ENCODE results near the gene HOXA6. TPM values are rescaled to one million over a fixed set of nuclear protein-coding genes. Genes with fewer than 3 reads are reported as not detected.

The HOXA6 gene
- total RNA-seq, 1 experiment from 2014 or later = 12.7 TPM

DNA sequence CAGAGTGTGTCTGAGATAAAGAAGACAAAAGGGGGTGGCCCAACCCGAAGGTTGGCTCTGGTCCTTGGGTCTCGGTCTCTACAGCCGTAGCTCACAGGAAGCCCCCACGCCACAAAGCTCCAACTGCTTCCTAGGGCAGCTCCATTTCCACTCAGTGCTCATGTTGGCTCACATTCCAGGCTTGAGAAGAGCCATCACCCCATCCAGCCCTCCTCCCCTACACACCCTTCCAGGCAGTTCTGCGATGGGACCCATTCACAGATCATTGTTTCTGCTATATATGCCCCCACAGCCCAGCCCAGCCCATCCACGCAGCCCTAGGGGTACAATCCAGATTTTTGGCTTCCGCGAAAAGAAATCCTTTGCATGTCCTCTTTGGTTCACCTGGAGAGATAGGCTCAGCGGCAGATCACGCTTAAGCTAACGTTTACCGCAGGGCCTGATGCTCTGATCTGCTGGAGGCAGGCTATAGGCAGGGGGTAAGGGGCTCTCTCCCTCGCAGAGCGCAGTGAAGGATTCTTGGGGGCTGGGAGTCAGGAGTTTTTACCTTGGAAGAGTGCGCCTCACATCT lies 43.7 kb upstream of the HOXA6 start:
- ChIA-PET POLR2A (no interaction called here), CTCF (interaction anchor here (2.2 kb wide), 1 partner anchor 12 kb away, joined by 9 read pairs; no protein-coding TSS in a partner anchor), RAD21 (ENCODE audit: low non-redundant PET in 1 of 2, low total read pairs in 2 of 2, uncharacterized antibody in 2 of 2, unreplicated experiment in 2 of 2) (no interaction called here)
- H3K4me2 ChIP-seq (ENCODE audit: low read length) = no peak overlapping the region
- DNase-seq (ENCODE audit: low read depth, low spot score) = no peak
- H3K27me3 ChIP-seq (ENCODE audit: insufficient read depth, low read length) = no peaks in the 10 kb centered on the region
- no peaks in the 10 kb centered on the region for H4K20me1 ChIP-seq (ENCODE audit: insufficient read depth)
- no peak overlapping the region for H3K27ac ChIP-seq (ENCODE audit: low read depth, low read length)
- H3K36me3 ChIP-seq (ENCODE audit: control insufficient read depth in 1 of 2, insufficient read depth in 2 of 2, low read length in 2 of 2) = no peaks in the 10 kb centered on the region
- TF ChIP-seq SRF (IDR thresholded peaks at IDR 0.05; ENCODE audit: low read depth) = no peak
- TF ChIP-seq, protein P1, sequence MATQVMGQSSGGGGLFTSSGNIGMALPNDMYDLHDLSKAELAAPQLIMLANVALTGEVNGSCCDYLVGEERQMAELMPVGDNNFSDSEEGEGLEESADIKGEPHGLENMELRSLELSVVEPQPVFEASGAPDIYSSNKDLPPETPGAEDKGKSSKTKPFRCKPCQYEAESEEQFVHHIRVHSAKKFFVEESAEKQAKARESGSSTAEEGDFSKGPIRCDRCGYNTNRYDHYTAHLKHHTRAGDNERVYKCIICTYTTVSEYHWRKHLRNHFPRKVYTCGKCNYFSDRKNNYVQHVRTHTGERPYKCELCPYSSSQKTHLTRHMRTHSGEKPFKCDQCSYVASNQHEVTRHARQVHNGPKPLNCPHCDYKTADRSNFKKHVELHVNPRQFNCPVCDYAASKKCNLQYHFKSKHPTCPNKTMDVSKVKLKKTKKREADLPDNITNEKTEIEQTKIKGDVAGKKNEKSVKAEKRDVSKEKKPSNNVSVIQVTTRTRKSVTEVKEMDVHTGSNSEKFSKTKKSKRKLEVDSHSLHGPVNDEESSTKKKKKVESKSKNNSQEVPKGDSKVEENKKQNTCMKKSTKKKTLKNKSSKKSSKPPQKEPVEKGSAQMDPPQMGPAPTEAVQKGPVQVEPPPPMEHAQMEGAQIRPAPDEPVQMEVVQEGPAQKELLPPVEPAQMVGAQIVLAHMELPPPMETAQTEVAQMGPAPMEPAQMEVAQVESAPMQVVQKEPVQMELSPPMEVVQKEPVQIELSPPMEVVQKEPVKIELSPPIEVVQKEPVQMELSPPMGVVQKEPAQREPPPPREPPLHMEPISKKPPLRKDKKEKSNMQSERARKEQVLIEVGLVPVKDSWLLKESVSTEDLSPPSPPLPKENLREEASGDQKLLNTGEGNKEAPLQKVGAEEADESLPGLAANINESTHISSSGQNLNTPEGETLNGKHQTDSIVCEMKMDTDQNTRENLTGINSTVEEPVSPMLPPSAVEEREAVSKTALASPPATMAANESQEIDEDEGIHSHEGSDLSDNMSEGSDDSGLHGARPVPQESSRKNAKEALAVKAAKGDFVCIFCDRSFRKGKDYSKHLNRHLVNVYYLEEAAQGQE (IDR thresholded peaks at IDR 0.05; ENCODE audit: low read depth) = no peak
- TF ChIP-seq EZH2phosphoT487 (IDR thresholded peaks at IDR 0.05; ENCODE audit: borderline replicate concordance) = no peak
- TF ChIP-seq RAD21 (IDR thresholded peaks at IDR 0.05; ENCODE audit: low read depth) = no peak
- TF ChIP-seq POLR2AphosphoS5 (IDR thresholded peaks at IDR 0.05; ENCODE audit: low read depth, low read length) = no peak
- no peak for TF ChIP-seq ELF1 (IDR thresholded peaks at IDR 0.05; ENCODE audit: borderline replicate concordance, low read depth)
- TF ChIP-seq EGR1 (IDR thresholded peaks at IDR 0.05; ENCODE audit: low read depth) = no peak
- TF ChIP-seq, protein P2, sequence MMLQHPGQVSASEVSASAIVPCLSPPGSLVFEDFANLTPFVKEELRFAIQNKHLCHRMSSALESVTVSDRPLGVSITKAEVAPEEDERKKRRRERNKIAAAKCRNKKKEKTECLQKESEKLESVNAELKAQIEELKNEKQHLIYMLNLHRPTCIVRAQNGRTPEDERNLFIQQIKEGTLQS (IDR thresholded peaks at IDR 0.05) = no peak
- no peak for TF ChIP-seq POLR2A (IDR thresholded peaks at IDR 0.05; ENCODE audit: borderline replicate concordance, extremely low read depth, insufficient read depth, insufficient read length)
- TF ChIP-seq, protein P3, sequence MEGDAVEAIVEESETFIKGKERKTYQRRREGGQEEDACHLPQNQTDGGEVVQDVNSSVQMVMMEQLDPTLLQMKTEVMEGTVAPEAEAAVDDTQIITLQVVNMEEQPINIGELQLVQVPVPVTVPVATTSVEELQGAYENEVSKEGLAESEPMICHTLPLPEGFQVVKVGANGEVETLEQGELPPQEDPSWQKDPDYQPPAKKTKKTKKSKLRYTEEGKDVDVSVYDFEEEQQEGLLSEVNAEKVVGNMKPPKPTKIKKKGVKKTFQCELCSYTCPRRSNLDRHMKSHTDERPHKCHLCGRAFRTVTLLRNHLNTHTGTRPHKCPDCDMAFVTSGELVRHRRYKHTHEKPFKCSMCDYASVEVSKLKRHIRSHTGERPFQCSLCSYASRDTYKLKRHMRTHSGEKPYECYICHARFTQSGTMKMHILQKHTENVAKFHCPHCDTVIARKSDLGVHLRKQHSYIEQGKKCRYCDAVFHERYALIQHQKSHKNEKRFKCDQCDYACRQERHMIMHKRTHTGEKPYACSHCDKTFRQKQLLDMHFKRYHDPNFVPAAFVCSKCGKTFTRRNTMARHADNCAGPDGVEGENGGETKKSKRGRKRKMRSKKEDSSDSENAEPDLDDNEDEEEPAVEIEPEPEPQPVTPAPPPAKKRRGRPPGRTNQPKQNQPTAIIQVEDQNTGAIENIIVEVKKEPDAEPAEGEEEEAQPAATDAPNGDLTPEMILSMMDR (IDR thresholded peaks at IDR 0.05 in 2 of 3, conservative IDR thresholded peaks at IDR 0.05 in 1 of 3; ENCODE audit: borderline replicate concordance in 1 of 3, insufficient read depth in 1 of 3, low read depth in 2 of 3, low read length in 2 of 3) = no peak
- no peak for TF ChIP-seq YY1 (IDR thresholded peaks at IDR 0.05; ENCODE audit: extremely low read depth, insufficient replicate concordance, low read depth, low read length)
- no peak for TF ChIP-seq SIN3A (IDR thresholded peaks at IDR 0.05; ENCODE audit: low read depth)
- TF ChIP-seq ZFX (IDR thresholded peaks at IDR 0.05) = no peak
- TF ChIP-seq, protein P4, sequence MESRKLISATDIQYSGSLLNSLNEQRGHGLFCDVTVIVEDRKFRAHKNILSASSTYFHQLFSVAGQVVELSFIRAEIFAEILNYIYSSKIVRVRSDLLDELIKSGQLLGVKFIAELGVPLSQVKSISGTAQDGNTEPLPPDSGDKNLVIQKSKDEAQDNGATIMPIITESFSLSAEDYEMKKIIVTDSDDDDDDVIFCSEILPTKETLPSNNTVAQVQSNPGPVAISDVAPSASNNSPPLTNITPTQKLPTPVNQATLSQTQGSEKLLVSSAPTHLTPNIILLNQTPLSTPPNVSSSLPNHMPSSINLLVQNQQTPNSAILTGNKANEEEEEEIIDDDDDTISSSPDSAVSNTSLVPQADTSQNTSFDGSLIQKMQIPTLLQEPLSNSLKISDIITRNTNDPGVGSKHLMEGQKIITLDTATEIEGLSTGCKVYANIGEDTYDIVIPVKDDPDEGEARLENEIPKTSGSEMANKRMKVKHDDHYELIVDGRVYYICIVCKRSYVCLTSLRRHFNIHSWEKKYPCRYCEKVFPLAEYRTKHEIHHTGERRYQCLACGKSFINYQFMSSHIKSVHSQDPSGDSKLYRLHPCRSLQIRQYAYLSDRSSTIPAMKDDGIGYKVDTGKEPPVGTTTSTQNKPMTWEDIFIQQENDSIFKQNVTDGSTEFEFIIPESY (IDR thresholded peaks at IDR 0.05; ENCODE audit: extremely low read depth, insufficient replicate concordance, low read length) = no peak
- no peak for TF ChIP-seq ZNF274 (IDR thresholded peaks at IDR 0.05; ENCODE audit: low read depth, low read length)
- no peak for TF ChIP-seq CBX3 (IDR thresholded peaks at IDR 0.05; ENCODE audit: low read depth)
- no peak overlapping the region for H2AFZ ChIP-seq (ENCODE audit: low read depth, low read length, poor library complexity, severe bottlenecking)
- H3K9ac ChIP-seq (ENCODE audit: low read length) = no peak overlapping the region
- no peaks in the 10 kb centered on the region for H3K9me3 ChIP-seq (ENCODE audit: control insufficient read depth in 1 of 2, insufficient read depth in 1 of 2, low read depth in 1 of 2, low read length in 2 of 2)
- ATAC-seq = no peak
- no peaks in the 10 kb centered on the region for H3K79me2 ChIP-seq (ENCODE audit: insufficient read depth, low read length)
- no peaks in the 10 kb centered on the region for H3K4me1 ChIP-seq (ENCODE audit: control insufficient read depth in 1 of 2, insufficient read depth in 2 of 2, low read length in 2 of 2)
- intact Hi-C loops (cut with micrococcal nuclease) = loop anchor here (10.0 kb wide), 2 partner anchors 554 to 1434 kb away; partner anchors contain the start of gene TAX1BP1
- no peaks in the 10 kb centered on the region for H3K9me2 ChIP-seq (ENCODE audit: insufficient read depth)
- BruUV-seq (replicated peaks) = no TSS peak
- H3K4me3 ChIP-seq (replicated peaks in 1 of 2; ENCODE audit: low read depth in 1 of 2, low read length in 2 of 2) = no peak overlapping the region

All from HCT116 (cell line).